ENCODE results near the gene CCND3. TPM values are rescaled to one million over a fixed set of nuclear protein-coding genes. Genes with fewer than 3 reads are reported as not detected.

The CCND3 gene
- total and polyA plus RNA-seq, 2 of the 13 experiments (the other 11 are each of a cell fraction or from before 2014, with no cell fraction given) = 4.3 to 7.2 TPM

DNA sequence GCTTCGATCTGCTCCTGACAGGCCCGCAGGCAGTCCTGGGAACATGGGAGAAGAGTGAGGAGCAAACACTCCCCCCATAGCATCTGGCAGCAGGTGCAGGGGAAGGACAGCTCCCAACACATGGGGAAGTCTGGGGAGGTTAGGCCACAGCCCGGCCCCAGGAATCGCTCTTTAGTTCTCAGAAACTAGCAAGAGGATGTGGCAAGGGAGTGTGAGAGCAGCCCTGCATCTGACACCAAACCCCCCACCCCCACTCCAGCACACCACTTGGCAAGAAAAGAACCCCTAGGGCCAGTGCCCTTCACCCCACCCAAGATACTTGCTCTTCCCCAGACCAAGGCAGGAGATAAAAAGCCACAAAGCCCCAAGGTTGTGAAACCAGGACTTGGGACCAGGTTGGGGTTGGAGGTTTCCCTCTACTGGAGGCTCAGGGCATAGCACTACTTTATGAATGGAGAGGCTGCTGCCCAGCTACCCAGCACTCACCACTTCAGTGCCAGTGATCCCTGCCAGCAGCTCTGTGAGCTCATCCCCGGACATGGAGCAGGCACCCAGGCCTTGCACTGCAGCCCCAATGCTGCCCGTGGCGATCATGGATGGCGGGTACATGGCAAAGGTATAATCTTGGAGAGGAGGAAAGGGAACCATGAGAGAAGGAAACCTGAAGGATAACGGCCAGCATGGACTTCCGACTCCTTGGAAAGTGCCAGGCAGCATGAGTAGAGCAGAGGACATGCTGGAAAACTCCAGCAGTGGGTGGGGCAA, 5.4 kb downstream of the CCND3 start (continued):
- TF ChIP-seq SIX1 (CRISPR knock-in tag; IDR thresholded peaks at IDR 0.05; ENCODE audit: borderline replicate concordance) = no peak
- TF ChIP-seq MEF2D (CRISPR knock-in tag; IDR thresholded peaks at IDR 0.05) = no peak
- no peak for TF ChIP-seq SMAD9 (CRISPR knock-in tag; IDR thresholded peaks at IDR 0.05)
- no peak for TF ChIP-seq RELA (CRISPR knock-in tag; IDR thresholded peaks at IDR 0.05)
- TF ChIP-seq NFRKB (IDR thresholded peaks at IDR 0.05) = no peak
- TF ChIP-seq MXI1 (IDR thresholded peaks at IDR 0.05; ENCODE audit: borderline replicate concordance, low read depth, low read length) = no peak
- TF ChIP-seq TGIF2 (CRISPR knock-in tag; IDR thresholded peaks at IDR 0.05) = no peak
- TF ChIP-seq CBX1 (IDR thresholded peaks at IDR 0.05; ENCODE audit: low read depth) = no peak
- no peak for TF ChIP-seq ZNF367 (CRISPR knock-in tag; IDR thresholded peaks at IDR 0.05; ENCODE audit: borderline replicate concordance)
- TF ChIP-seq ZNF335 (CRISPR knock-in tag; IDR thresholded peaks at IDR 0.05) = no peak
- TF ChIP-seq NFKBIZ (CRISPR knock-in tag; IDR thresholded peaks at IDR 0.05) = no peak
- no peak for TF ChIP-seq ZNF343 (CRISPR knock-in tag; IDR thresholded peaks at IDR 0.05)
- peak; percentile 28 to 48; a peak in 1 of 4 replicates for TF ChIP-seq HMGXB4 (CRISPR knock-in tag; IDR thresholded peaks at IDR 0.05; ENCODE audit: borderline replicate concordance in 1 of 2, low read depth in 1 of 2)
- no peak for TF ChIP-seq ZNF562 (CRISPR knock-in tag; IDR thresholded peaks at IDR 0.05; ENCODE audit: borderline replicate concordance)
- no peak for TF ChIP-seq SMAD1 (CRISPR knock-in tag; IDR thresholded peaks at IDR 0.05; ENCODE audit: borderline replicate concordance, low read depth)
- no peak for TF ChIP-seq ZNF333 (CRISPR knock-in tag; IDR thresholded peaks at IDR 0.05; ENCODE audit: borderline replicate concordance)
- TF ChIP-seq ZNF776 (CRISPR knock-in tag; IDR thresholded peaks at IDR 0.05) = no peak
- no peak for TF ChIP-seq SP1 (IDR thresholded peaks at IDR 0.05)
- TF ChIP-seq SP1 (CRISPR knock-in tag; IDR thresholded peaks at IDR 0.05) = 0 out of 2 replicates have a peak, but pooled peaks have one; percentile 8
- TF ChIP-seq RORA (CRISPR knock-in tag; IDR thresholded peaks at IDR 0.05) = no peak
- TF ChIP-seq, protein P1, sequence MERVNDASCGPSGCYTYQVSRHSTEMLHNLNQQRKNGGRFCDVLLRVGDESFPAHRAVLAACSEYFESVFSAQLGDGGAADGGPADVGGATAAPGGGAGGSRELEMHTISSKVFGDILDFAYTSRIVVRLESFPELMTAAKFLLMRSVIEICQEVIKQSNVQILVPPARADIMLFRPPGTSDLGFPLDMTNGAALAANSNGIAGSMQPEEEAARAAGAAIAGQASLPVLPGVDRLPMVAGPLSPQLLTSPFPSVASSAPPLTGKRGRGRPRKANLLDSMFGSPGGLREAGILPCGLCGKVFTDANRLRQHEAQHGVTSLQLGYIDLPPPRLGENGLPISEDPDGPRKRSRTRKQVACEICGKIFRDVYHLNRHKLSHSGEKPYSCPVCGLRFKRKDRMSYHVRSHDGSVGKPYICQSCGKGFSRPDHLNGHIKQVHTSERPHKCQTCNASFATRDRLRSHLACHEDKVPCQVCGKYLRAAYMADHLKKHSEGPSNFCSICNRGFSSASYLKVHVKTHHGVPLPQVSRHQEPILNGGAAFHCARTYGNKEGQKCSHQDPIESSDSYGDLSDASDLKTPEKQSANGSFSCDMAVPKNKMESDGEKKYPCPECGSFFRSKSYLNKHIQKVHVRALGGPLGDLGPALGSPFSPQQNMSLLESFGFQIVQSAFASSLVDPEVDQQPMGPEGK (CRISPR knock-in tag; IDR thresholded peaks at IDR 0.05) = 0 out of 2 replicates have a peak, but pooled peaks have one; percentile 56
- TF ChIP-seq ZNF382 (CRISPR knock-in tag; IDR thresholded peaks at IDR 0.05; ENCODE audit: borderline replicate concordance) = no peak
- TF ChIP-seq, protein P2, sequence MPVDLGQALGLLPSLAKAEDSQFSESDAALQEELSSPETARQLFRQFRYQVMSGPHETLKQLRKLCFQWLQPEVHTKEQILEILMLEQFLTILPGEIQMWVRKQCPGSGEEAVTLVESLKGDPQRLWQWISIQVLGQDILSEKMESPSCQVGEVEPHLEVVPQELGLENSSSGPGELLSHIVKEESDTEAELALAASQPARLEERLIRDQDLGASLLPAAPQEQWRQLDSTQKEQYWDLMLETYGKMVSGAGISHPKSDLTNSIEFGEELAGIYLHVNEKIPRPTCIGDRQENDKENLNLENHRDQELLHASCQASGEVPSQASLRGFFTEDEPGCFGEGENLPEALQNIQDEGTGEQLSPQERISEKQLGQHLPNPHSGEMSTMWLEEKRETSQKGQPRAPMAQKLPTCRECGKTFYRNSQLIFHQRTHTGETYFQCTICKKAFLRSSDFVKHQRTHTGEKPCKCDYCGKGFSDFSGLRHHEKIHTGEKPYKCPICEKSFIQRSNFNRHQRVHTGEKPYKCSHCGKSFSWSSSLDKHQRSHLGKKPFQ (CRISPR knock-in tag; IDR thresholded peaks at IDR 0.05; ENCODE audit: insufficient replicate concordance) = no peak
- TF ChIP-seq ZNF292 (CRISPR knock-in tag; IDR thresholded peaks at IDR 0.05; ENCODE audit: borderline replicate concordance, low read depth) = no peak; the same call in 1 of the 2 replicates
- TF ChIP-seq ZNF274 (CRISPR knock-in tag; IDR thresholded peaks at IDR 0.05) = peak; percentile 30; the same call in 1 of the 2 replicates
- 0 out of 2 replicates have a peak, but pooled peaks have one; percentile 51 for TF ChIP-seq ZNF614 (CRISPR knock-in tag; IDR thresholded peaks at IDR 0.05; ENCODE audit: borderline replicate concordance)
- TF ChIP-seq TEAD2 (CRISPR knock-in tag; IDR thresholded peaks at IDR 0.05) = no peak
